Activated naive CD8-positive, alpha-beta T cell treated with anti-CD3 and anti-CD28 coated beads for 36 hours (primary cell): Measurements from ENCODE around the gene AGFG1. TPM values are rescaled to one million over a fixed set of nuclear protein-coding genes. Genes with fewer than 3 reads are reported as not detected.

Source experiments
- total RNA-seq, 2 experiments: library from RNA; stranded (reverse); gene quantifications; one replicate each; pipeline ENCODE4 v1.2.3, GENCODE V29; 2021

Gene AGFG1
- total RNA-seq, 2 experiments from 2014 or later = 151 to 162 TPM

Other genes starting within 250 kb of the AGFG1 start
- gene MFF, start 146.9 kb upstream of the AGFG1 start, total RNA-seq = 10 to 100 TPM; 69.7 to 72.5 TPM
- gene TM4SF20, start 92.8 kb upstream of the AGFG1 start, total RNA-seq = not detected
- not detected for gene SCYGR1, start 84.2 kb upstream of the AGFG1 start, total RNA-seq
- not detected for gene SCYGR2, start 126.7 kb downstream of the AGFG1 start, total RNA-seq
- not detected for gene SCYGR3, start 142.7 kb downstream of the AGFG1 start, total RNA-seq
- not detected for gene SCYGR4, start 145.3 kb downstream of the AGFG1 start, total RNA-seq
- gene SCYGR5, start 194.6 kb downstream of the AGFG1 start, total RNA-seq = not detected
- gene SLC19A3, start 245.9 kb downstream of the AGFG1 start, total RNA-seq = not detected